Body of pancreas (tissue), 4 donors: ENCODE data around the gene SERPINB7.

Source experiments
- POLR2A ChIP-seq, 3 donors: fragments of 450-650 bp; IDR thresholded peaks; one replicate each; pipeline ENCODE4 v1.6.1; 2016; ENCODE audit warnings: antibody characterized with exemption in 3 of 3, mild to moderate bottlenecking in 2 of 3
- TF ChIP-seq, protein P1 (sequence below), 7 experiments: fragments of 450-650 bp in 4 of 7; fragments of 200-600 bp in 3 of 7; sonication (generic) in 3 of 7; IDR thresholded peaks; one replicate each; pipeline ENCODE4 v1.5.1; 2016 to 2019; ENCODE audit warnings: antibody characterized with exemption in 7 of 7

DNA sequence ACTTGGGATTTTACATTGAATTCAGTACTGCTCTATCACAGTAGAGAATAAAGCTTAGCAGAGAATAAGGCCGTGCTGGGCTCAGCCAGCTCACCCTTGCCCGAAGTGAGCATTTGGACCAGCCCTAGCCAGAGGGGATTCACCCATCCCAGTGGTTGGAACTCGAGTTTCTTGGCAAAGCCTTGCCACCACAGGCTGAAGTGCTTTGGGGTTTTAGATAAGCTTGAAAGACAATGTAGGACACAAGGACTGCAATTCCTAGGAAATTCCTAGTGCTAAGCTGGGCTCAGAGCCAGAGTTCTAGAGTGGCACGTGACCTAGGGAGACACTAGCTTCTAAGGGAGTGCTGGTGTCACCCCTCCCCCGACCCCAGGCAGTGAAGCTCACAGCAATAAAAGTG is 44.4 kb upstream of the SERPINB7 start:
- TF ChIP-seq, protein P1, sequence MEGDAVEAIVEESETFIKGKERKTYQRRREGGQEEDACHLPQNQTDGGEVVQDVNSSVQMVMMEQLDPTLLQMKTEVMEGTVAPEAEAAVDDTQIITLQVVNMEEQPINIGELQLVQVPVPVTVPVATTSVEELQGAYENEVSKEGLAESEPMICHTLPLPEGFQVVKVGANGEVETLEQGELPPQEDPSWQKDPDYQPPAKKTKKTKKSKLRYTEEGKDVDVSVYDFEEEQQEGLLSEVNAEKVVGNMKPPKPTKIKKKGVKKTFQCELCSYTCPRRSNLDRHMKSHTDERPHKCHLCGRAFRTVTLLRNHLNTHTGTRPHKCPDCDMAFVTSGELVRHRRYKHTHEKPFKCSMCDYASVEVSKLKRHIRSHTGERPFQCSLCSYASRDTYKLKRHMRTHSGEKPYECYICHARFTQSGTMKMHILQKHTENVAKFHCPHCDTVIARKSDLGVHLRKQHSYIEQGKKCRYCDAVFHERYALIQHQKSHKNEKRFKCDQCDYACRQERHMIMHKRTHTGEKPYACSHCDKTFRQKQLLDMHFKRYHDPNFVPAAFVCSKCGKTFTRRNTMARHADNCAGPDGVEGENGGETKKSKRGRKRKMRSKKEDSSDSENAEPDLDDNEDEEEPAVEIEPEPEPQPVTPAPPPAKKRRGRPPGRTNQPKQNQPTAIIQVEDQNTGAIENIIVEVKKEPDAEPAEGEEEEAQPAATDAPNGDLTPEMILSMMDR (IDR thresholded peaks at IDR 0.05) = no peak
- no peak for TF ChIP-seq POLR2A (IDR thresholded peaks at IDR 0.05)
